Pancreas (tissue), 10 donors: ENCODE measurements around the gene ATP5MG. TPM values are rescaled to one million over a fixed set of nuclear protein-coding genes. Genes with fewer than 3 reads are reported as not detected.
A peak's percentile ranks its signal among the peaks of the same experiment; 100 is the strongest.
"Not testable (repeated sequence)": the region's sequence is repeated elsewhere in the genome, so short reads cannot be mapped to it uniquely, and the experiment has no call there.

ENCODE experiments used
- ATAC-seq, 4 donors: fragments of 200-7000 bp; cut with Tn5 transposase; one replicate each; pipeline versions ENCODE4 v1.8.0 to v1.9.1; 2020; ENCODE audit warnings: mild to moderate bottlenecking in 4 of 4, moderate library complexity in 4 of 4
- DNase-seq, 6 donors: peaks; one replicate each; pipeline ENCODE4 v3.0.0-alpha.2; 2020
- FAIRE-seq: peaks from 2 replicates; lab custom pipeline; 2012; peaks lifted over from hg19 to GRCh38; lab: Jason Lieb, UNC
- H3K27ac ChIP-seq, 4 donors: fragments of 200-600 bp; sonication (generic); 1 replicate in 3 of 4; 2 replicates in 1 of 4; pipeline versions ENCODE4 v1.5.0 to v1.8.0; 2020
- H3K27me3 ChIP-seq, 4 donors: fragments of 200-600 bp; one replicate each; pipeline ENCODE4 v1.8.0; 2021
- H3K36me3 ChIP-seq, 3 donors: fragments of 200-600 bp; sonication (generic) in 1 of 3; one replicate each; pipeline versions ENCODE4 v1.5.0 to v1.8.0; 2020 to 2021
- H3K4me1 ChIP-seq, 3 donors: fragments of 200-600 bp; one replicate each; pipeline ENCODE4 v1.8.0; 2021
- H3K4me3 ChIP-seq, 4 donors: fragments of 200-600 bp; sonication (generic) in 2 of 4; one replicate each; pipeline versions ENCODE4 v1.5.0 to v1.8.0; 2020 to 2021
- H3K9me3 ChIP-seq, 4 donors: fragments of 200-600 bp; one replicate each; pipeline ENCODE4 v1.8.0; 2021
- CTCF ChIP-seq, 4 donors: fragments of 200-600 bp; sonication (generic) in 3 of 4; IDR thresholded peaks; one replicate each; pipeline versions ENCODE4 v1.5.0 to v1.8.0; 2021; ENCODE audit warnings: antibody characterized with exemption in 4 of 4
- WGBS, 2 donors: extraction: QIAGEN DNeasy Blood & Tissue Kit; methylation state at CpG; one replicate each; pipeline ENCODE4 v1.1.7; 2013; 5-methylcytosine and 5-hydroxymethylcytosine counted together
- intact Hi-C, 3 donors: fragments of 100-400 bp; cut with DNase I; formaldehyde crosslinking; loops; one replicate each; pipeline versions ENCODE4 v1.11.1 to v1.14.2; 2022
- polyA plus RNA-seq, 2 donors: library from polyadenylated mRNA; stranded (reverse); fragments of 200-250 nt; gene quantifications; one replicate each; pipeline ENCODE4 v1.2.3, GENCODE V29; 2013
- total RNA-seq, 6 donors: library from RNA; stranded (reverse); fragmentation: NEBNext Ultra II Directional in 4 of 6; extraction: Animal tissue kit (Norgen Biotek cat#: 25700) in 4 of 6; gene quantifications; one replicate each; pipeline versions ENCODE4 v1.2.1 to v1.2.4, GENCODE V29; 2021 to 2023
- donor health status: healthy with polysubstance abuse.
- donor health status: DM: no; HTN: no; CAD: no; lungs with moderate emphysema.
- donor health status: DM: no; HTN: no; CAD: no.
- donor health status: control.
- donor health status: control.
- donor health status: Bipolar disorder and iron deficiency.
- donor health status: DM: yes; HTN: yes; CAD: no.
- donor health status: DM: no; HTN: no; CAD: no.
- donor health status: DM: no; HTN: no; CAD: no.
- donor health status: DM: yes; HTN: yes; CAD: no.

The ATP5MG gene
- total and polyA plus RNA-seq, 8 donors = 46.5 to 120 (median 77.4) TPM

- 1% methylated on average over 22 of the region's 22 CpGs for WGBS, 2 donors
- Histone ChIP-seq H3K4me3 (peak overlapping the region; percentile 50 to 89 (median 69)), H3K36me3 (peaks cover 0 to 1% (median 0%) of the 10 kb centered on the region in 3 donors), H3K27me3 (no peaks in the 10 kb centered on the region), H3K27ac (peak overlapping the region; percentile 53 to 92 (median 72)), H3K9me3 (no peaks in the 10 kb centered on the region), H3K4me1 (peaks cover 9 to 20% (median 15%) of the 10 kb centered on the region in 3 donors)
- peak in 2 of 4 donors; percentile 3 to 49 for ATAC-seq
- intact Hi-C loops = no loop called here
- FAIRE-seq = no peak
- DNase-seq = no peak
- no peak for TF ChIP-seq CTCF (IDR thresholded peaks at IDR 0.05)
Observed at GRCh38 chr11:118401880-118402590, 629 bp downstream of the ATP5MG start.

- H3K36me3 ChIP-seq, intact Hi-C loops, ATAC-seq, H3K27me3 ChIP-seq, H3K9me3 ChIP-seq, DNase-seq, H3K27ac ChIP-seq, FAIRE-seq: not testable (repeated sequence)
- H3K4me1 ChIP-seq = peaks cover 9 to 20% (median 15%) of the 10 kb centered on the region in 3 donors
- H3K4me3 ChIP-seq = peak overlapping the region; percentile 50 to 89 (median 69)
- 69 to 73% methylated on average over 7 of the region's 7 CpGs for WGBS, 2 donors
Observed at GRCh38 chr11:118402594-118402993, 1.2 kb downstream of the ATP5MG start.

DNA sequence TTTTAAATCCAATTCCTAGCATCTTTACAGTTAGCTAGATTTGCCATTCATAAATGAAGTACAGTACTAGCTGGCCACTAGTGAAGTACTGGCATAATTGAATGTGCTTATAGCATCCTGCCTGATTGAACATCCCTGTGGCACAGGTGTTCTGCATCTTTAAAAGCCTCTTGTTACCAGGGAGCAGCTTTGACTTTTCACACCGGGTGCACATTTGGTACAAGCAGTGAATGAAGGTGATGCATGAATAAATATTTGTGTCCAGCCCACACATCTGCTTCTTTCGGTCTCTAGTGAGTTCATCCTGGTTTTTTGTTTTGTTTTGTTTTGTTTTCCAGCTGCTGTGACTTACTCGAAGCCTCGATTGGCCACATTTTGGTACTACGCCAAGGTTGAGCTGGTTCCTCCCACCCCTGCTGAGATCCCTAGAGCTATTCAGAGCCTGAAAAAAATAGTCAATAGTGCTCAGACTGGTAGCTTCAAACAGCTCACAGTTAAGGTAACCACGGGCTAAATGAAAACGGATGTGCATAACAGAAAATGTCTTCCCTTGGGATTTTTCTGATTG, 5.3 kb downstream of the ATP5MG start:
- WGBS, 2 donors = 60 to 71% methylated on average over 7 of the region's 7 CpGs
- no peaks in the 10 kb centered on the region for H3K27me3 ChIP-seq
- no peaks in the 10 kb centered on the region for H3K9me3 ChIP-seq
- ATAC-seq (peak in 2 of 4 donors; percentile 59 to 61), DNase-seq (no peak), FAIRE-seq (no peak)
- peaks cover 9 to 17% (median 15%) of the 10 kb centered on the region in 3 donors for H3K4me1 ChIP-seq
- intact Hi-C loops = no loop called here
- no peaks in the 10 kb centered on the region for H3K36me3 ChIP-seq
- no peak overlapping the region for H3K27ac ChIP-seq
- no peak overlapping the region for H3K4me3 ChIP-seq
- no peak for TF ChIP-seq CTCF (IDR thresholded peaks at IDR 0.05)

GRCh38 chr11:118410055-118410745, 8.8 kb downstream of the ATP5MG start:
- Histone ChIP-seq H3K4me3 (no peak overlapping the region), H3K27me3 (no peaks in the 10 kb centered on the region), H3K4me1 (no peaks in the 10 kb centered on the region), H3K9me3 (no peaks in the 10 kb centered on the region), H3K36me3 (no peaks in the 10 kb centered on the region), H3K27ac (no peak overlapping the region)
- TF ChIP-seq CTCF (IDR thresholded peaks at IDR 0.05) = no peak
- intact Hi-C loops = no loop called here
- ATAC-seq (no peak), DNase-seq (no peak), FAIRE-seq (no peak)
- 57 to 62% methylated on average over 7 of the region's 7 CpGs for WGBS, 2 donors

DNA sequence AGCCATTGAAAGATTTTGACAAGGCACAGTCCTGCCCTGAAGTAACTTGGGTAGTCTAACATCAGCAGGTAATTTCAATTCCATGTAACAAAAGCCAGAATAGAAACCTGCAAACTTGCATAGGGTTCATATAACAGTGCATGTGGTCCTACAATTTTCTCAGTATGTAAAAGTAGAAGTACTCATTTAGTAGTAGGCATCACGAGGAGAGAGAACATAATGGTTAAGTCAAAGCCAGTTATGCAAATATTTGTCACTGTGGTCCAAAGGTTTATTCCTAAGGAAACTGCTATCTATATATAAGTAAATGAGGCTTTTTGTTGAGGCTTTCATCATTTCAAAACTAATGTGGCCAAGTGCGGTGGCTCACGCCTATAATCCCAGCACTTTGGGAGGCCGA, 10.1 kb downstream of the ATP5MG start:
- Histone ChIP-seq H3K9me3 (no peaks in the 10 kb centered on the region), H3K4me3 (no peak overlapping the region), H3K36me3 (no peaks in the 10 kb centered on the region), H3K27me3 (no peaks in the 10 kb centered on the region), H3K4me1 (no peaks in the 10 kb centered on the region), H3K27ac (no peak overlapping the region)
- TF ChIP-seq CTCF (IDR thresholded peaks at IDR 0.05) = no peak
- FAIRE-seq (no peak), DNase-seq (no peak), ATAC-seq (no peak)
- intact Hi-C loops = no loop called here
- WGBS, 2 donors = 89 to 91% methylated on average over 4 of the region's 4 CpGs
